ENCODE results near the gene IL4I1. TPM values are rescaled to one million over a fixed set of nuclear protein-coding genes. Genes with fewer than 3 reads are reported as not detected.

Gene IL4I1
- total RNA-seq, 3 donors from 2014 or later, result 1.2 to 1.7 (median 1.6) TPM

DNA sequence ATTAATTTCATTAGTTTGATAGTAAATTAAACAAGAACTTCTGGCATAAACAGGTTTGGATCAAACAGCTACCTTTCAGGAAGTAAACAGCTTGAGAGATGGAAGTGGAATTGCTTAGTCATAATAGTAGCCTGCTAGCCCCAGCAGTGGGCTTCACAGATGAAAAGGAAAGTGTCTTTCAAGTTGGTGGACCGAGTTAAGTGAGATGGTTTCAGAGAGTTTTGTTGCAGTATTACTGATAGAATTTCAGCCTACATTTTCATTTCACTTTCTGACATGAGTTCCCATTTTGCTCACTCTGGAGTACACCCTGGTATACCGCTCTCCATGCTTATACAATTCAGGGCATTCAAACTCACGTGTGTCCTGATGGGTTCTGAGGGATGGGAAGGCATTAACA lies 47.7 kb downstream of the IL4I1 start:
- no peak for ATAC-seq
- intact Hi-C loops (cut with DNase I, micrococcal nuclease), result no loop called here
- TF ChIP-seq, protein P1, sequence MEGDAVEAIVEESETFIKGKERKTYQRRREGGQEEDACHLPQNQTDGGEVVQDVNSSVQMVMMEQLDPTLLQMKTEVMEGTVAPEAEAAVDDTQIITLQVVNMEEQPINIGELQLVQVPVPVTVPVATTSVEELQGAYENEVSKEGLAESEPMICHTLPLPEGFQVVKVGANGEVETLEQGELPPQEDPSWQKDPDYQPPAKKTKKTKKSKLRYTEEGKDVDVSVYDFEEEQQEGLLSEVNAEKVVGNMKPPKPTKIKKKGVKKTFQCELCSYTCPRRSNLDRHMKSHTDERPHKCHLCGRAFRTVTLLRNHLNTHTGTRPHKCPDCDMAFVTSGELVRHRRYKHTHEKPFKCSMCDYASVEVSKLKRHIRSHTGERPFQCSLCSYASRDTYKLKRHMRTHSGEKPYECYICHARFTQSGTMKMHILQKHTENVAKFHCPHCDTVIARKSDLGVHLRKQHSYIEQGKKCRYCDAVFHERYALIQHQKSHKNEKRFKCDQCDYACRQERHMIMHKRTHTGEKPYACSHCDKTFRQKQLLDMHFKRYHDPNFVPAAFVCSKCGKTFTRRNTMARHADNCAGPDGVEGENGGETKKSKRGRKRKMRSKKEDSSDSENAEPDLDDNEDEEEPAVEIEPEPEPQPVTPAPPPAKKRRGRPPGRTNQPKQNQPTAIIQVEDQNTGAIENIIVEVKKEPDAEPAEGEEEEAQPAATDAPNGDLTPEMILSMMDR (IDR thresholded peaks at IDR 0.05), result no peak

DNA sequence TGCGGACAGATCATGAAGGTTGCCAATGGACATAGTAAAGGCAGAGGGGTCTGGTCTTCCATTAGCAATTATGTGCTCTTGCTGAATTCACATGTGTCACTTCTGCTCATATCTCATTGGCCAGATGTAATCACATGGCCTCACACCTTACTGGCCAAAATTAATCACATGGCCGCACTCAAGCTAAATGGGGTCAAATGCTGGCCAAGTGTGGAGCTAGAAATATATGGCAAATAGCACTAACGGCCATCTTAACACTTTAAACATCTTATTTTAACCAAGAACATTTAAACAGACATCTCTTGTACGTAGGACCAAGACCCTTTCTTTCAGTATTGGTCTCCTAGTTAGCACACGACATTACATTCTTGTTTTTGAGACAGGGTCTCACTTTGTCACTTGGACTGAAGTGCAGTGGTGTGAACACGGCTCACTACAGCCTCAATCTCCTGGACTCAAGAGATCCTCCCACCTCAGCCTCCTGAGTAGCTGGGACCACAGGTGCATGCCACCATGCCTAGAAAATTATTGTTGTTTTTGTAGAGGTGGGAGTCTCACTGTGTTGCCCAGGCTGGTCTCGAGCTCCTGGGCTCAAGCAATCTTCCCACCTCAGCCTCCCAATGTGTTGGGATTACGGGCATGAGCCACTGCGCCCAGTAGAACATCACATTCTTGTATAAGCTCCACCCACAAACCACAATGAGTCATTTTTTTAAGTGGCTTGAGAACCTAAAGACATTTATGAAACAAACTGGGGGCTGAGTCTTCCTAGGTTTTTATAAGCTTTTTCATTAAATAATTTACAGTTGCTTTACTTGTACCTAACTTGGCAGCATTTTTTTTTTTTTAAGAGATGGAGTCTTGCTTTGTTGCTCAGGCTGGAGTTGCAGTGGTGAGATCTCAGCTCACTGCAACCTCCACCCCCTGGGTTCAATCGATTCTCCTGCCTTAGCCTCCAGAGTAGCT lies 48.7 kb downstream of the IL4I1 start:
- TF ChIP-seq, protein P1 (IDR thresholded peaks at IDR 0.05), result no peak
- Histone ChIP-seq H3K4me1 (ENCODE audit: low read depth) (peaks cover 12% of the 10 kb centered on the region), H3K4me3 (no peak overlapping the region), H3K36me3 (ENCODE audit: low read depth) (no peaks in the 10 kb centered on the region), H3K9me3 (no peaks in the 10 kb centered on the region)
- ATAC-seq (no peak), DNase-seq (no peak)
- intact Hi-C loops (cut with DNase I, micrococcal nuclease), result no loop called here

More for the DNA sequence above, 47.7 kb downstream of the IL4I1 start:
- H3K4me3 ChIP-seq, result no peak overlapping the region
- peaks cover 14% of the 10 kb centered on the region for H3K4me1 ChIP-seq (ENCODE audit: low read depth)
- H3K36me3 ChIP-seq (ENCODE audit: low read depth), result no peaks in the 10 kb centered on the region
- DNase-seq, result no peak
- H3K9me3 ChIP-seq, result no peaks in the 10 kb centered on the region

DNA sequence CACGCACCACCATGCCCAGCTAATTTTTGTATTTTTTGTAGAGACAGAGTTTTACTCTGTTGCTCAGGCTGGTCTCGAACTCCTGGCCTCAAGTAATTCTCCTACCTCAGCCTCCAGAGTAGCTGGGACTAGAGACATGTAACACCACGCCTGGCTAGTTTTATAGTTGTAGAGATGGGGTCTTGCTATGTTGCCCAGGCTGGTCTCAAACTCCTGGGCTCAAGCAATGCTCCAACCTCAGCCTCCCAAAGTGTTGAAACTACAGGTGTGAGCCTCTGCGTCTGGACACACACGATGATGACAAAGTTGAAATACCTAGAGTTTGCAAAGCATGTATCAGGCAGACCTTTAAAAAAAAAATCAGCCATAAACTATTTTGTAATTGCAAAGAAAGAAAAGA lies 50.3 kb downstream of the IL4I1 start:
- DNase-seq (no peak), ATAC-seq (no peak)
- Histone ChIP-seq H3K4me1 (ENCODE audit: low read depth) (no peaks in the 10 kb centered on the region), H3K36me3 (ENCODE audit: low read depth) (no peaks in the 10 kb centered on the region), H3K4me3 (no peak overlapping the region), H3K9me3 (no peaks in the 10 kb centered on the region)
- intact Hi-C loops (cut with DNase I, micrococcal nuclease), result no loop called here
- TF ChIP-seq, protein P1 (IDR thresholded peaks at IDR 0.05), result no peak

DNA sequence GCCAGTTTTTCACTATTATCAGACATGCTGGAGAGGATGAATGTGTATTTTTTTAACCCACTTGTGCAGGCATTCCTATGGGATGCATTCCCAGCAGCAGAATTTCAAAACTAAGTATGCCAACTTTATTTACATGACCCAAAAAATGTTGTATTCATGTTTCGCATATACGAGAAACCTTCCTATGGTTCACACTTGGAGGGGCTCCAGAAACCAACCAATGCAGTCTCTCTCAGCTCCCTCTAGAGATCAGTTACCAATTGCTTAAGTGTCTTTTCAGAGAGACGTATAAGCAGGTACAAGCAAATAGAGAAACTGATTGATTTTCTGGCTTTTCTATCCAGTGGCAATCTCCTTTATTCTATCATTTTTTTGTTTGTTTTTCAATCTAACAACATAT lies 51.3 kb downstream of the IL4I1 start:
- TF ChIP-seq, protein P1 (IDR thresholded peaks at IDR 0.05), result no peak
- Histone ChIP-seq H3K36me3 (ENCODE audit: low read depth) (no peaks in the 10 kb centered on the region), H3K9me3 (no peaks in the 10 kb centered on the region), H3K4me3 (no peak overlapping the region), H3K4me1 (ENCODE audit: low read depth) (no peaks in the 10 kb centered on the region)
- DNase-seq (no peak), ATAC-seq (no peak)
- intact Hi-C loops (cut with DNase I, micrococcal nuclease), result no loop called here

DNA sequence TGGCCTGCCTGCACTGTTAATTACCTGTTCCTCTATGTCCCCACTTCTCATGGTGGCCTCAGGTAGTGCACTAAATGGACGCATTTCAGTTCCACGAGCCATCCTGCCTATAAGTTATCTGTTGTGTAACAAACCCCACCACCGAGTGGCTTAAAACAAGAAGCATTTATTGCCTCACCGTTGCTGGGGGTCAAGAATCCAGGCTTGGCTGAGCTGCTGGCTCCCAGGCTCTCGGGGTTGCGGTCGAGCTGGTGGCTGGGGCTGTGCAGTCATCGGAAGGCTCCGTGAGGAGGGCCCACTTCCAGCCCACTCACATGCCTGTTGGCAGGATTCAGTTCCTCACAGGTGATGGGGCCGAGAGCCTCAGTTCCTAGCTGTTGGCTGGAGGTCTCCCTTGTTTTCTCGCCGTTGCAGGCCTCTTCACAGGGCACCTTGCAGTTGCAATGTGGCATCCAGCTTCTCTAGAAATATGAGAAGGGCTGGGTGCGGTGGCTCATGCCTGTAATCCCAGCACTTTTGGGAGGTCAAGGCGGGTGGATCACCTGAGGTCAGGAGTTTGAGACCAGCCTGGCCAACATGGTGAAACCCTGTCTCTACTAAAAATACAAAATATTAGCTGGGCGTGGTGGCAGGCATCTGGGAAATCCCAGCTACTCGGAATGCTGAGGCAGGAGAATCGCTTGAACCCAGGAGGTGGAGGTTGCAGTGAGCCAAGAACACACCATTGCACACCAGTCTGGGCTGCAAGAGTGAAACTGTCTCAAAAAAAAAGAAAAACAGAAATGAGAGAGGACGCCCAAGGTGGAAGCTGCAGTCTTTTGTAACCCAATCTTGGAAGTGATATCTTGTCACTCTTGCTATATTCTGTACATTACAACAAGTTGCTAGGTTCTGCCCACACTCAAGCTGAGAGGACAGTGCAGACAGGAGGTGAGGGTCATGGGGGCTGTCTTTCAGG lies 52.3 kb downstream of the IL4I1 start:
- ATAC-seq (no peak), DNase-seq (no peak)
- H3K36me3 ChIP-seq (ENCODE audit: low read depth), result no peaks in the 10 kb centered on the region
- no peaks in the 10 kb centered on the region for H3K9me3 ChIP-seq
- no peak overlapping the region for H3K4me3 ChIP-seq
- no peaks in the 10 kb centered on the region for H3K4me1 ChIP-seq (ENCODE audit: low read depth)
- TF ChIP-seq, protein P1 (IDR thresholded peaks at IDR 0.05), result no peak
- intact Hi-C loops (cut with DNase I, micrococcal nuclease), result no loop called here
